GM12872 (cell line): ENCODE results near the gene FAR2.

ENCODE experiments used
- CTCF ChIP-seq: IDR thresholded peaks from 3 replicates; pipeline ENCODE4 v1.5.1; 2011; ENCODE audit warnings: low read depth, mild to moderate bottlenecking, low read length, moderate library complexity; ENCODE audit not compliant: insufficient read depth

FAR2 gene

GRCh38 chr12:29201746-29202145 is 52.7 kb downstream of the FAR2 start:
- no peak for TF ChIP-seq CTCF

- TF ChIP-seq CTCF, result no peak
Measured at GRCh38 chr12:29204521-29204920, 55.4 kb downstream of the FAR2 start.

GRCh38 chr12:29207120-29207519 is 58.0 kb downstream of the FAR2 start:
- no peak for TF ChIP-seq CTCF

GRCh38 chr12:29208060-29208459 is 59.0 kb downstream of the FAR2 start:
- TF ChIP-seq CTCF, result no peak

GRCh38 chr12:29208936-29209701 is 60.0 kb downstream of the FAR2 start:
- TF ChIP-seq CTCF, result no peak

GRCh38 chr12:29211696-29212095 is 62.6 kb downstream of the FAR2 start:
- TF ChIP-seq CTCF, result no peak

- no peak for TF ChIP-seq CTCF
Measured at GRCh38 chr12:29212682-29213403, 63.8 kb downstream of the FAR2 start.
